Measurements from ENCODE around the gene CLIP1.

DNA sequence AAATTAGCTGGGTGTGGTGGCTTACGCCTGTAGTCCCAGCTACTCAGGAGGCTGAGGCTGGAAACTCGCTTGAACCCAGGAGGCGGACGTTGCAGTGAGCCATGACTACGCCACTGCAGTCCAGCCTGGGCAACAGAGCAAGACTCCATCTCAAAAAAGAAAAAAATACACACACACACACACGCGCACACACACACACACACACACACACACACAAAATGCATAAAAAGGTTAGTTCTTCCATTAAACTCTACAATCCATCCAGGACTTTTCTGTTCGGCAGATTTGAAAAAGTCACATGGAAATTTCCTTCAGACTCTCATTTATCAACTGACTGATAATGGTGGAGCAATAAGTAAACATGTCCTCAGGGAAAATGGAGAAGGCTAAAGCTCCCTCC is 147.0 kb downstream of the CLIP1 start:
- TF ChIP-seq CTCF (IDR thresholded peaks at IDR 0.05) (no peak), POLR2A (IDR thresholded peaks at IDR 0.05) (no peak), POLR2AphosphoS5 (IDR thresholded peaks at IDR 0.05) (no peak), EP300 (IDR thresholded peaks at IDR 0.05) (no peak)
